ENCODE results near the gene RCAN2.
"Not testable (repeated sequence)": the region's sequence is repeated elsewhere in the genome, so short reads cannot be mapped to it uniquely, and the experiment has no call there.

The RCAN2 gene

GRCh38 chr6:46440141-46440540 is 51.1 kb downstream of the RCAN2 start:
- DNase-seq (ENCODE audit: low read depth in 2 of 2), result no peak

GRCh38 chr6:46438245-46438644 is 53.0 kb downstream of the RCAN2 start:
- DNase-seq (ENCODE audit: low read depth in 2 of 2), result no peak

GRCh38 chr6:46437671-46438221 is 53.5 kb downstream of the RCAN2 start:
- no peak for DNase-seq (ENCODE audit: low read depth in 2 of 2)

GRCh38 chr6:46422619-46423018 is 68.6 kb downstream of the RCAN2 start:
- DNase-seq (ENCODE audit: low read depth in 2 of 2), result no peak

- DNase-seq (ENCODE audit: low read depth in 2 of 2), result no peak
Observed at GRCh38 chr6:46421939-46422338, 69.3 kb downstream of the RCAN2 start.

- DNase-seq (ENCODE audit: low read depth in 2 of 2), result no peak
Observed at GRCh38 chr6:46420921-46421638, 70.2 kb downstream of the RCAN2 start.

- DNase-seq (ENCODE audit: low read depth in 2 of 2), result no peak
Observed at GRCh38 chr6:46419576-46420002, 71.7 kb downstream of the RCAN2 start.

- no peak for DNase-seq (ENCODE audit: low read depth in 2 of 2)
Observed at GRCh38 chr6:46414398-46414797, 76.9 kb downstream of the RCAN2 start.

- DNase-seq (ENCODE audit: low read depth in 2 of 2), result no peak
Observed at GRCh38 chr6:46412662-46413061, 78.6 kb downstream of the RCAN2 start.

GRCh38 chr6:46411456-46412197 is 79.6 kb downstream of the RCAN2 start:
- DNase-seq (ENCODE audit: low read depth in 2 of 2), result no peak

GRCh38 chr6:46410334-46410953 is 80.8 kb downstream of the RCAN2 start:
- DNase-seq (ENCODE audit: low read depth in 2 of 2), result no peak

- no peak for DNase-seq (ENCODE audit: low read depth in 2 of 2)
Observed at GRCh38 chr6:46407776-46408530, 83.3 kb downstream of the RCAN2 start.

GRCh38 chr6:46407246-46407645 is 84.0 kb downstream of the RCAN2 start:
- DNase-seq (ENCODE audit: low read depth in 2 of 2), result no peak

GRCh38 chr6:46405620-46406180 is 85.5 kb downstream of the RCAN2 start:
- not testable (repeated sequence) for DNase-seq (ENCODE audit: low read depth in 2 of 2)

GRCh38 chr6:46400898-46401297 is 90.4 kb downstream of the RCAN2 start:
- DNase-seq (ENCODE audit: low read depth in 2 of 2), result no peak

GRCh38 chr6:46395530-46395929 is 95.7 kb downstream of the RCAN2 start:
- no peak for DNase-seq (ENCODE audit: low read depth in 2 of 2)

GRCh38 chr6:46393940-46394337 is 97.3 kb downstream of the RCAN2 start:
- DNase-seq (ENCODE audit: low read depth in 2 of 2), result no peak

GRCh38 chr6:46393161-46393939 is 97.9 kb downstream of the RCAN2 start:
- DNase-seq (ENCODE audit: low read depth in 2 of 2), result no peak

GRCh38 chr6:46392294-46392693 is 99.0 kb downstream of the RCAN2 start:
- DNase-seq (ENCODE audit: low read depth in 2 of 2), result no peak

- no peak for DNase-seq (ENCODE audit: low read depth in 2 of 2)
Observed at GRCh38 chr6:46390153-46390876, 100.9 kb downstream of the RCAN2 start.

All from stimulated activated CD8-positive, alpha-beta memory T cell treated with anti-CD3 and anti-CD28 coated beads, Interleukin-15, amount 100 ng/mL, for 48 hours (primary cell).